ENCODE measurements around the gene PITPNM3.

Gene PITPNM3

GRCh38 chr17:6458460-6458950 is 97.8 kb downstream of the PITPNM3 start:
- no peak for DNase-seq

- DNase-seq, result no peak
Measured at GRCh38 chr17:6457688-6458459, 98.5 kb downstream of the PITPNM3 start.

- DNase-seq, result no peak
Measured at GRCh38 chr17:6456914-6457687, 99.3 kb downstream of the PITPNM3 start.

GRCh38 chr17:6456321-6456720 is 100.0 kb downstream of the PITPNM3 start:
- DNase-seq, result no peak

- DNase-seq, result peak; percentile 75
Measured at GRCh38 chr17:6455321-6455705, 101.0 kb downstream of the PITPNM3 start.

- no peak for DNase-seq
Measured at GRCh38 chr17:6454495-6455320, 101.6 kb downstream of the PITPNM3 start.

- DNase-seq, result no peak
Measured at GRCh38 chr17:6453279-6454024, 102.9 kb downstream of the PITPNM3 start.

- no peak for DNase-seq
Measured at GRCh38 chr17:6452471-6453266, 103.7 kb downstream of the PITPNM3 start.

- no peak for DNase-seq
Measured at GRCh38 chr17:6450926-6451832, 105.2 kb downstream of the PITPNM3 start.

GRCh38 chr17:6449307-6449706 is 107.0 kb downstream of the PITPNM3 start:
- no peak for DNase-seq

GRCh38 chr17:6448473-6448872 is 107.9 kb downstream of the PITPNM3 start:
- DNase-seq, result no peak

- DNase-seq, result no peak
Measured at GRCh38 chr17:6446516-6447100, 109.7 kb downstream of the PITPNM3 start.

GRCh38 chr17:6444571-6445335 is 111.6 kb downstream of the PITPNM3 start:
- DNase-seq, result no peak

- DNase-seq, result peak; percentile 96
Measured at GRCh38 chr17:6443692-6444570, 112.4 kb downstream of the PITPNM3 start, which contains the start of gene PIMREG. Gene PIMREG, plus strand, starts transcription at chr17:6444455. Its CDS starts 656 bp downstream, at chr17:6445111.

- DNase-seq, result no peak
Measured at GRCh38 chr17:6442775-6443174, 113.6 kb downstream of the PITPNM3 start.

- no peak for DNase-seq
Measured at GRCh38 chr17:6439951-6440350, 116.4 kb downstream of the PITPNM3 start.

- no peak for DNase-seq
Measured at GRCh38 chr17:6437956-6438355, 118.4 kb downstream of the PITPNM3 start.

- no peak for DNase-seq
Measured at GRCh38 chr17:6437466-6437865, 118.9 kb downstream of the PITPNM3 start.

Data from activated CD8-positive, alpha-beta memory T cell treated with anti-CD3 and anti-CD28 coated beads for 24 hours (primary cell).